Skeletal muscle satellite cell (primary cell): Measurements from ENCODE around the gene MAPK8IP1.

Experiments used
- H3K27me3 ChIP-seq: 2 replicates; pipeline ENCODE4 v1.7.0; 2013; ENCODE audit warnings: low read length; ENCODE audit not compliant: control insufficient read depth, insufficient read depth
- H3K36me3 ChIP-seq: 2 replicates; pipeline ENCODE4 v1.7.0; 2013; ENCODE audit warnings: mild to moderate bottlenecking, control low read depth, low read length; ENCODE audit not compliant: insufficient read depth
- H3K4me1 ChIP-seq: 2 replicates; pipeline ENCODE4 v1.7.0; 2013; ENCODE audit warnings: low read length; ENCODE audit not compliant: control insufficient read depth, insufficient read depth
- H3K4me2 ChIP-seq: 2 replicates; pipeline ENCODE4 v1.7.0; 2013; ENCODE audit warnings: mild to moderate bottlenecking, low read length
- H3K4me3 ChIP-seq: 2 replicates; pipeline ENCODE4 v1.7.0; 2013; ENCODE audit warnings: low read length
- H3K9ac ChIP-seq: 2 replicates; pipeline ENCODE4 v1.7.0; 2013; ENCODE audit warnings: mild to moderate bottlenecking, low read depth, low read length, moderate library complexity
- H3K9me3 ChIP-seq: replicated peaks from 2 replicates; pipeline ENCODE4 v1.7.0; 2013; ENCODE audit warnings: mild to moderate bottlenecking, control low read depth, low read length

MAPK8IP1 gene

GRCh38 chr11:45926001-45926401, 40.5 kb downstream of the MAPK8IP1 start:
- Histone ChIP-seq H3K9me3 (no peaks in the 10 kb centered on the region), H3K4me3 (no peak overlapping the region), H3K4me2 (no peak overlapping the region), H3K9ac (no peak overlapping the region), H3K4me1 (peaks cover 11% of the 10 kb centered on the region), H3K27me3 (peaks cover 26% of the 10 kb centered on the region), H3K36me3 (no peaks in the 10 kb centered on the region)

GRCh38 chr11:45926536-45927331, 41.3 kb downstream of the MAPK8IP1 start:
- Histone ChIP-seq H3K9ac (no peak overlapping the region), H3K27me3 (peaks cover 26% of the 10 kb centered on the region), H3K4me1 (peaks cover 11% of the 10 kb centered on the region)

GRCh38 chr11:45927332-45927683, 41.9 kb downstream of the MAPK8IP1 start:
- H3K4me3 ChIP-seq, result no peak overlapping the region
- H3K4me2 ChIP-seq, result no peak overlapping the region
- H3K27me3 ChIP-seq, result peaks cover 25% of the 10 kb centered on the region
- H3K9me3 ChIP-seq, result no peaks in the 10 kb centered on the region
- H3K9ac ChIP-seq, result no peak overlapping the region
- peaks cover 5% of the 10 kb centered on the region for H3K36me3 ChIP-seq
- H3K4me1 ChIP-seq, result peaks cover 11% of the 10 kb centered on the region

More at GRCh38 chr11:45926536-45927331, 41.3 kb downstream of the MAPK8IP1 start:
- H3K4me3 ChIP-seq, result no peak overlapping the region
- H3K9me3 ChIP-seq, result no peaks in the 10 kb centered on the region
- peaks cover 2% of the 10 kb centered on the region for H3K36me3 ChIP-seq
- no peak overlapping the region for H3K4me2 ChIP-seq

DNA sequence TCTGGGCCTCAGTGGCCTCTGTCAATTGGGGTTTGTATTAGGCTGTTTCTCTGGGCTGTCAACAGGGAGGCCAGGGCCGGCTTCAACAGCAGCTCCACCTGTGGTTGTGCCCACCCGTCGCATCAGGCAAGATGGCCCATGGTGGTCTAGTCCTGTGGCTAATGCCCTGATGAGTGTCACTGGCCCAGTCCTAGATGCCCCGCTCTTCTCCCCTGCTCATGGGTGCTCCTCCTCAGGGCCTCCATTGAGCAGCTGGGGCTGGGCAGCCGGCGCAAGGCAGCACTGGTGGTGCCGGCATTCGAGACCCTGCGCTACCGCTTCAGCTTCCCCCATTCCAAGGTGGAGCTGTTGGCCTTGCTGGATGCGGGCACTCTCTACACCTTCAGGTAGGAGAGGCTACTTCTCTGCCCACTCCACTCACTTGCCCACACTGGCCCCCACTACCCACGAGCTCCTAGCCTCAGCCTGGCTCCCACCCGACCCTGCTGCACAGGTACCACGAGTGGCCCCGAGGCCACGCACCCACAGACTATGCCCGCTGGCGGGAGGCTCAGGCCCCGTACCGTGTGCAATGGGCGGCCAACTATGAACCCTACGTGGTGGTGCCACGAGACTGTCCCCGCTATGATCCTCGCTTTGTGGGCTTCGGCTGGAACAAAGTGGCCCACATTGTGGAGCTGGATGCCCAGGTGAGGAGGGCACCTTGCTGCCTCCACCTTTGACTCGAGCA, 42.4 kb downstream of the MAPK8IP1 start:
- no peaks in the 10 kb centered on the region for H3K9me3 ChIP-seq
- peaks cover 9% of the 10 kb centered on the region for H3K4me1 ChIP-seq
- H3K9ac ChIP-seq, result no peak overlapping the region
- H3K36me3 ChIP-seq, result peaks cover 5% of the 10 kb centered on the region
- H3K4me2 ChIP-seq, result no peak overlapping the region
- no peak overlapping the region for H3K4me3 ChIP-seq
- peaks cover 19% of the 10 kb centered on the region for H3K27me3 ChIP-seq

DNA sequence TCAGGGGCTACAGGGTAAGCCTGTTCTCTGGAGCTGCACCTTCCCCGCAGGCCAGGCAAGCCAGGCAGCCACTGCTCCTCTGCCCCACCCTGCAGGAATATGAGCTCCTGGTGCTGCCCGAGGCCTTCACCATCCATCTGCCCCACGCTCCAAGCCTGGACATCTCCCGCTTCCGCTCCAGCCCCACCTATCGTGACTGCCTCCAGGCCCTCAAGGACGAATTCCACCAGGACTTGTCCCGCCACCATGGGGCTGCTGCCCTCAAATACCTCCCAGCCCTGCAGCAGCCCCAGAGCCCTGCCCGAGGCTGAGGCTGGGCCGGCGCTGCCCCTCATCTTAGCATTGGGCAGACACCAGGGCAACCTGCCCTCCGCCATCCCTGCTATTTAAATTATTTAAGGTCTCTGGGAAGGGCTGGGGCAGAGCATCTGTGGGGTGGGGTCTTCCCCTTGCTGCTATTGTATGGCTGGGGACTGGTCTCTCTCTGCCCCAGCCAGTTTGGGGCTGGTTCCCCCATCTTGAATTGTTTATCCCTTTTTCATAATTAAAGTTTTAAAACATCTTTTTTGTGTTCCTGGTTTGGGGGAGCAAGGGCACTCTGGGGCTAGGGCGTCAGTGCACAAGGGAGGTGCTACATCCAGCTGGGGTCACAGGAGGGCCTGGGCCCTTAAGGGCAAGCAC, 43.2 kb downstream of the MAPK8IP1 start:
- Histone ChIP-seq H3K9ac (no peak overlapping the region), H3K4me1 (peaks cover 9% of the 10 kb centered on the region), H3K27me3 (peaks cover 12% of the 10 kb centered on the region), H3K36me3 (peaks cover 12% of the 10 kb centered on the region), H3K4me2 (no peak overlapping the region), H3K4me3 (no peak overlapping the region), H3K9me3 (no peaks in the 10 kb centered on the region)

DNA sequence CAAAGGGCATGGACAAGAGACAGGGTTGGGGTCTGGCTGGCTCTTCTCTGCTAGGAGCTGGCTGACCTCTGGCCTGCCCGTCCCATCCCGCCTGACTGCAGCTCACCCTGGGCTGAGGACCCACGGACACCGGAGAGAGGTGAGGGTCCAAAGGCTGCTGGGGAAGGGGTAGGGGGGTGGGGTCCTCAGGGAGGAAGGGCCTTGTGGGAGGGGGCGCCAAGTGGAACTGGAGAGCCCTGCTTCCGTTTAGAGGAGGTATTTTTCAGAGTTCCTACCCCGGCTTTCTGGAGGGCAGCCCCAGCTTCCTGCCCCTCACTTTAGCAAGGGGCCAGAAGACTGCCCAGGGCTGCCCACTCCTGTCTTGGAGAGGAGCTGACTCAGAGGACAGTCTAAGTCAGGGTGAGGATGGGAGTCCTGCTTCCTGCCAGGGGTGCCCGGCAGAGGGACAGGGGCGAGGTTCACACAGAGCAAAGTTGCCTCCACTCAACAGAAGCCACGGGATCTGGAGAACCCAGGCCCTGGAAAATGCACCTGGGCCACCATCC, 44.1 kb downstream of the MAPK8IP1 start:
- Histone ChIP-seq H3K4me2 (no peak overlapping the region), H3K36me3 (peaks cover 21% of the 10 kb centered on the region), H3K9me3 (no peaks in the 10 kb centered on the region), H3K27me3 (peaks cover 5% of the 10 kb centered on the region), H3K9ac (no peak overlapping the region), H3K4me3 (no peak overlapping the region), H3K4me1 (peaks cover 9% of the 10 kb centered on the region)

DNA sequence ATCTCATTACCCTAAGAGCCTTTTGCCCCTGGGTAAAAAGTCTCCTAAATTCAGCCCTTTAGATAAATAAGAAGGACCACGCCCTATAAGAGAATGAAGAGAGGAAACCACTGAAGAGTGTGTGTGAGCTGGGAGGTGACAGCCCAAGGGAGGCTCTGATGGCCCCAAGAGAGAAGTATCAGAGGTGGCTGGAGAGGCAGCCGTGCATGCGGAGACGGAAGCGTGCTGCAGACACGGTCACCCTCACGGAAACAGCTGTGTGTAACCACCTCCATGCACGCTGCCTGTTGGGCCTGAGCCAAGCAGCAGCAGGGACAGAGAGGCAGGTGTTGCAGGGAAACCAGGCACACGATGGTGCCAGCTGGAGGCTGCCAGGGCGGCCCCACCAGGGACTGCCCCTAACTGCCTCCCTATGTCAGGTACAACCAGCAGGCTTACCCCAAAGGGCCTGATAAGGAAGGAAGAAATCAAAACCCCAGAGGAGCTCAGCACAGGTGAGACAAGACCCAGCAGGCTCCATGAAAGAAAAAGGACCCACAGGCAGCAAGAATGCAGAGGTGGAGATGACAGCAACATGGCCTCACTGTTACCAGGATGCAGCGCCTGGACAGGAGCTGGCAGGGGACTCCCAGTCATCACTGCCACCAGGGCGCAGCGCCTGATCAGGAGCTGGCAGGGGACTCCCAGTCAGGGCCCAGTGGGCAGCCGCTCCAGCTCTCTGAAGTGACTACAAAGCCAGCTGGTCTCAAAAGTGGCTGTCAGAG, 44.8 kb downstream of the MAPK8IP1 start:
- no peak overlapping the region for H3K9ac ChIP-seq
- no peak overlapping the region for H3K4me2 ChIP-seq
- peaks cover 27% of the 10 kb centered on the region for H3K36me3 ChIP-seq
- no peak overlapping the region for H3K4me3 ChIP-seq
- peaks cover 9% of the 10 kb centered on the region for H3K4me1 ChIP-seq
- no peaks in the 10 kb centered on the region for H3K9me3 ChIP-seq
- no peaks in the 10 kb centered on the region for H3K27me3 ChIP-seq

DNA sequence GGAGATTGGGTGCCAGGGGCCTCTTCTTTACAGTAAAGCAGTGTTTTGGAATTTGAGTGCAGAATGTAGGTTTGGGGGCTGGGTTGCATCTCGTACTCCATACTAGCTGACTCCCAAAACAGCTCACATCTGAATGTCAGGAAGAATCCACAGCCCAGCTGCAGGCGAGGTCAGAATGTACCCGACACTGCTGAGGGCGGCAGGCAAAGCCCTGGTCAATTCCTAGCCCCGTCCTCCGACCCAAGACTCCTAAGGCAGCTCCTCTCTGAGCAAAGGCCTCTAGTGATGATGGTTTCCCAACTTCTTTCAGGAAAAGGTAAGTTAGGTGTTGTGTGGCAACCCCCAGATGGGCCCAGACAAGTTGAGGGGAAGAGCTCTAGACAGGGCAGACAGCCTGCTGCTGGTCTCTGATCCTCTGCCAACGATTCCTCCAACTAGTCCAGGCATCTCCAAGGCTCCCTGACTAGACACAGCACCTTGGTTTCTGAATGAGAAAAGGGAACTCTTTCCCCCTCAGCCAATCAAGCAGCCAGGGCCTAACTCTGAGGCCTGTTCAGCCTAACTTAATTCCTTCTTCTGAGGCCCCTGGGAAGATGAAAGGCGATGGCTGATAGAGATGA, 45.6 kb downstream of the MAPK8IP1 start:
- Histone ChIP-seq H3K4me3 (no peak overlapping the region), H3K27me3 (no peaks in the 10 kb centered on the region), H3K4me1 (peaks cover 9% of the 10 kb centered on the region), H3K9ac (no peak overlapping the region), H3K4me2 (no peak overlapping the region), H3K9me3 (no peaks in the 10 kb centered on the region), H3K36me3 (peaks cover 31% of the 10 kb centered on the region)

DNA sequence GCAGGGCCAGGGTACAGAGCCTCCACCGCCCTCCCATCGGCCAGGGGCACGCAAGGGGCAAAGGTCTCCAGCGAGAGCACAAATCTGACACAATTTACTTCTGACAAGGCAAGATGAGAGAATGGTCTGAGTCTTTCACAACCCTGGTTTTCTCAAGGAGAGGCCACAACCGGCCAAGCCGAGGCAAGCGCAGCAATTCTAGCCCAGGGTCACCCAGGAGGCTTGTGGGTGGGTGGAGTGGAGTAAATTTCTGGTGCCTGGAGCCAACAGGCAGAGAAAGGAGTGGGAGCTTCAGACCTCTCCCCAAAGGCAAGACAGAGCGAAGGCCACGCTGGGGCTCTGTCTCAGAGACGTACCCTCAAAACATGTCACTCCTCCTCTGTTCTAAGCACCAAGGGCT, 46.3 kb downstream of the MAPK8IP1 start:
- Histone ChIP-seq H3K4me3 (no peak overlapping the region), H3K9ac (no peak overlapping the region), H3K9me3 (no peaks in the 10 kb centered on the region), H3K4me2 (no peak overlapping the region), H3K36me3 (peaks cover 34% of the 10 kb centered on the region), H3K4me1 (peaks cover 9% of the 10 kb centered on the region), H3K27me3 (no peaks in the 10 kb centered on the region)

DNA sequence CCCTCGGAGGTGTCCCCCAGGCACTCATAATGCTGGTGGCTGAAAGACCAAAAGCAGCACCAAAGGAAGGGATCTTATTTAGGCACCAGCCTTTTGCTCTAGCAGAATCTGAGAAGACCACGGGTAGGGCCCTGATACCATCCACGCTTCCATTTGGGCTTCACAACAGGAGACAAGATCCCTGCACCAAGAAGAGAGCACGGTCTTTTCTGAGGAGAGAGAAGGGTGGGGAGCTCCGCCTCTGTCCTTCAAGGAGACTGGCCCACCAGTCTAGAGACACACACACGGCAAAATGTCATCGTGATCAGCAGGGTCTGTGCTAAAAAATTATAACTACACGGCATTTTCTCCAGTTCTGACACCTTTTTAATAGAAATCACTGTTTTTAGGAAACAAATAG, 46.8 kb downstream of the MAPK8IP1 start:
- Histone ChIP-seq H3K4me2 (no peak overlapping the region), H3K4me1 (peaks cover 9% of the 10 kb centered on the region), H3K9ac (no peak overlapping the region), H3K36me3 (peaks cover 38% of the 10 kb centered on the region), H3K4me3 (no peak overlapping the region), H3K27me3 (no peaks in the 10 kb centered on the region), H3K9me3 (no peaks in the 10 kb centered on the region)
